Raji (cell line): ENCODE measurements around the gene CCDC148.

Source experiments
- POLR2A ChIP-seq: IDR thresholded peaks from 2 replicates; pipeline ENCODE4 v1.6.1; 2011; ENCODE audit warnings: low read depth, low read length, control low read depth; ENCODE audit not compliant: insufficient read depth

The CCDC148 gene

GRCh38 chr2:158153270-158154015 lies 303.1 kb downstream of the CCDC148 start:
- no peak for TF ChIP-seq POLR2A

GRCh38 chr2:158144914-158145625 lies 311.5 kb downstream of the CCDC148 start:
- no peak for TF ChIP-seq POLR2A

- no peak for TF ChIP-seq POLR2A
These were observed 312.7 kb downstream of the CCDC148 start for GRCh38 chr2:158143703-158144360.

GRCh38 chr2:158142568-158143332 lies 313.8 kb downstream of the CCDC148 start:
- no peak for TF ChIP-seq POLR2A

- no peak for TF ChIP-seq POLR2A
These were observed 314.4 kb downstream of the CCDC148 start for GRCh38 chr2:158142165-158142564.

GRCh38 chr2:158140201-158140600 lies 316.4 kb downstream of the CCDC148 start:
- no peak for TF ChIP-seq POLR2A

GRCh38 chr2:158138255-158138654 lies 318.3 kb downstream of the CCDC148 start:
- TF ChIP-seq POLR2A = no peak

- no peak for TF ChIP-seq POLR2A
These were observed 321.5 kb downstream of the CCDC148 start for GRCh38 chr2:158135096-158135495.

- TF ChIP-seq POLR2A = no peak
These were observed 321.9 kb downstream of the CCDC148 start for GRCh38 chr2:158134655-158135054.

GRCh38 chr2:158134055-158134454 lies 322.5 kb downstream of the CCDC148 start:
- no peak for TF ChIP-seq POLR2A

- TF ChIP-seq POLR2A = no peak
These were observed 324.5 kb downstream of the CCDC148 start for GRCh38 chr2:158131919-158132566.

GRCh38 chr2:158131483-158131912 lies 325.1 kb downstream of the CCDC148 start:
- no peak for TF ChIP-seq POLR2A

GRCh38 chr2:158130832-158131473 lies 325.6 kb downstream of the CCDC148 start:
- no peak for TF ChIP-seq POLR2A

- no peak for TF ChIP-seq POLR2A
These were observed 327.5 kb downstream of the CCDC148 start for GRCh38 chr2:158129037-158129436.
